Glomerular visceral epithelial cell (primary cell): ENCODE measurements around the gene MNX1.

Source experiments
- DNase-seq: peaks from one replicate; pipeline ENCODE4 v3.0.0-alpha.2; 2016; ENCODE audit errors: extremely low spot score

Gene MNX1

DNA sequence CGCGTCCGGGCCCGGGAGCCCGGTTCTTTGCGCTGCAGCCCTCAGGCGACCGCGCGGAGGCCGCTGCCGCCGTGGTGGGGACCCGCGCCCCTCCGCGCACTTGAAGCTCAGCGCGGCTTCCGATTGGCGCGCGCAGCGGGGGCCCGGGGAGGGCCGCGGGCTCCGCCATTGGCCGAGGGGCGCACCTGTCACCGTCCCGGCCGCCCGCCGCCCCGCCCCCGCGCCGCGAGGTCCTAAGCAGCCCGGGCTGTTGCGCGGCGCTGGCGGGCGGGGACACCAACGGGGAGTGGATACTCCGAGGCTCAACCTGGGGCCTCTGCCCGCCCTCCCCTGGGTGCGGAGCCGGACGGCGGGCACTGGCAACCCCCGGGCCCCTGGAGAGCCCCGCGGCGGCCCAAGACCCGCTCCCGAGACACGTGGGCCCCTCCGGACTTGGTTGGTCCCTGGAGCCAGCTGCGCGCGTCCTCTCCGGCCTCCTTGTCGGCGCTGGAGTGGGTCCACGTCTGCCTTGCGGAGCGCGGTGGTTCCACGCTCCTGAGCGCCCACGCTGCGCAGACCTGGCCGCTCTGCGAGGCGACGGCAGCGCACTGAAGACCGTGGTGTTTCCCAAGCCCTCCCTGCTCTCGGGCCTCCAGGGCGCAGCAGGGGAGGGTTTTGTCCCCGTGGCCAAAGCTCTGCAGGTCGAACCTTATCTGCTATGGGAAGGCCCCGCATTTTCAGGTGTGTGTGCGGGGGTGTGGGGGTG, at the start of gene MNX1:
MNX1 (minus strand) TSS at position 76 of the 745 bp plus-strand sequence. CDS start 313 bp downstream, outside the sequence.
- peak; percentile 84 for DNase-seq

DNA sequence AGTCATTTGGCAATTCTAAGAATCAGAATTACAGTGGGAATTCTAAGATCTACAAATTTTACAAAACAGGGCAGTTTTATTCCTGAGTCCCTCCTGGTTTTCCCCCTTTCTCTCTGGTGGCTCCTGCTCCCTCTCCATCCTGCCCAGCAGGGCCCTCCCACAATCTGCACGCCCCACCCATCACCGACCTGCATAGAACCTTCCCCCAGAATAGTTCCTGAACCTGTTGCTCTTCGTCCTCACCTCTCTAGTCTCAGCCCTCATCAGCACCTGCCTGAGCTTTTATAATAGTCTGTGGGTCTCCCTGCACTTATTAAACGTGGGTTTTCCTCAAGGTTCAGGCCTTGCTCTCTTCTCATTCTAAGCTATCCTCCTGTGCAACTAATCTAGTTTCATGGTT, 49.1 kb upstream of the MNX1 start:
- no peak for DNase-seq

DNA sequence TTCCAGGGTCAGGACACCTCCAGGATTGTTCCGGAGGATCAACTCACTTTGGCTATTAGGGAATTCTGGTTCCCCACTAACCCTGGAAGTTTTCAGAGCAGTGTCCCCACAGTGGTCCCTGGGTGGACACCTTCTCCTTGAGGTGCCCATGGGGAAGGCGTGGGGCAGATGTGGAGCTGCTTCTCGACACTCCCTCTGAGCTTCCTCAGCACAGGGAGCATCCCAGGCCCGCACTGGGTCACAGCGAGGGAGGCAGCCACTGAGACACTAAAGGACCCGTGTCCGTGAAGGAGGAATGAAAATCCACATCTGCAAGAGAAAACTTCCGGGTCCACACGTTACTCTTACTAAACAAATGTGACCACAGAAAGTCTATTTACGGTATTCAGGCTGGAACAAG, 48.2 kb upstream of the MNX1 start:
- no peak for DNase-seq

DNA sequence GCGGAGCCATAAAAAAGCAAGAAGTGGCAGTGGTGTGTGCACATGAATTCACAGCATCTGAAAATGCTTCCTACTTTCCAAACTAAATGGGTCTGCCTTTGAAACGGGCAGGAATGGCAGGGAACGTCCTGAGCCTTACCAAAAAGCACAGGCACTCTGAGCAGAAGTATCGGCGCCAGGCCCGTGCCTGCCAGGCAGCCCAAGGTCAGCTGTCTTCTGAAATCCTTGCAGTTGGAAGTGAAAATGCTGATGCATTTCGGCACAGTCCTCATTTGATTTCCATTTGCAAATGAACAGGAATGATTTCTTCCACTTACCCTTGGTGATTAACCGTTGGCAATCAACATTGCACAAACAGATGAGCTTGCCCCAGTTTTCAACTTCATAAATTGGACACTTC, 47.6 kb upstream of the MNX1 start:
- DNase-seq: no peak

DNA sequence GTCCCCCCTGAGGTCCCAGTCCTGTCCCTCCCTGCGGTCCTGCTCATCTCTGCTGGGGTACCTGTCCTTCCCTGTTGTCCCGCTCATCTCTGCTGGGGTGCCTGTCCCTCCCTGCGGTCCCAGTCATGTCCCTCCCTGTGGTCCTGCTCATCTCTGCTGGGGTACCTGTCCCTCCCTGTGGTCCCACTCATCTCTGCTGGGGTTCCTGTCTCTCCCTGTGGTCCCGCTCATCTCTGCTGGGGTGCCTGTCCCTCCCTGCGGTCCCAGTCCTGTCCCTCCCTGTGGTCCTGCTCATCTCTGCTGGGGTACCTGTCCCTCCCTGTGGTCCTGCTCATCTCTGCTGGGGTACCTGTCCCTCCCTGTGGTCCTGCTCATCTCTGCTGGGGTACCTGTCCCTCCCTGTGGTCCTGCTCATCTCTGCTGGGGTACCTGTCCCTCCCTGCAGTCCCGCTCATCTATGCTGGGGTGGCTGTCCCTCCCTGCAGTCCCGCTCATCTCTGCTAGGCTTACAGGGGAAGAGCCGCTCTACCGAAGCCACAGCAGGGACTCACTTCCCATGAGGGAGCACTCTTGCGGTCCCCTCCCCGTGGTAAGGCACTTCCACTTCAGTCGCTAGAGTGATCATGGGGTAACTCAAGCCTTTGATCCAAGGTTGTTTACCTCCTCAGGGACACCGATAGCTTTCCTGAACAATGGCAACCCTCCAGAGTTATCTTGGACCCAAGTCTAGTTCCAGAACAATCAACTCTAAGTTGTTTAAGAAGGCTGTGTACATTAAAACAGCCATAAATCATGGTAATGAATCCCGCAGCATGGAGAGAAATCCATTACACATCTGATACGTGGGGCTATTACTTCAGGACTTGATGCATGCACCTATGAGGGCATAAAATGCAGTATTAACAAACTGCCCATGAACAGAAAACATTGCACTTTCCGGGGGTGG, 46.8 kb upstream of the MNX1 start:
- DNase-seq: no peak

DNA sequence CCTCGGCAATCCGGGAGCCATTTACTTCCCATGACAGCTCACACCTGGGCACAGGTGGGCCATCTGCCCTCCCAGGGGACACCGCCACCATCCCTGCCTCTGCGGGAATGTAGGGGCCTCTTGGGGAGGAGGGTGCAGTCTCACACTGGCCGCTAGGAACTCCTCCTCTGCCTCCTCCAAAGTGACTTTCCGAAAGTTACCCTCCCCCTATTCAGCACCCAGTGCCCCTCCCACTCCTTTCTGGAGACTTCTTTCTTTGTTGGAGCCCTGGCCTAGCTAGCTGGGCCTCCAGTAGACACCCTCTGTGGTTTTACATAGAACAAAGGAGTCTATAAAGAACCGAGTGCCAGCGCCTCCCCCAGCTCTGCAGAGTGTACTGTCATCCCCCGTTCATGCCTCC, 45.8 kb upstream of the MNX1 start:
- no peak for DNase-seq

DNA sequence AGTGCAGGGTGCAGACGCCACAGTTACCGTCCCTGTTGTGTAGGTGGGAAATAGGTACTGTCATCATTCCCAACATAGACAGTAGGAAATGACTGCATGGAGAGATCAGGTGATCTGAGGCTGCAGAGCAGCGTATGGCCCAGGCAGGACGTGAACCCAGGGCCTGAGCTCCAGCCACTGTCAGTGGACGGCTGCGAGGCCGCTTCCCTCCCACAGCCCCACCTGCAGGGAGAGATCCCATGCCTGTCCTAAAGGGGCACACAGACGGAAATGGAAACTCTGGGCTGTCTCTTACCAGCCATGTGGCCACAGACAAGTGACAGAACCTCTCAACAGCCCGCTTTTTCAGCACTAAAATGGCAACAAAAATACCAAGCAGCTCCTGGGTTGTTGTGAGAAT, 44.5 kb upstream of the MNX1 start:
- no peak for DNase-seq

DNA sequence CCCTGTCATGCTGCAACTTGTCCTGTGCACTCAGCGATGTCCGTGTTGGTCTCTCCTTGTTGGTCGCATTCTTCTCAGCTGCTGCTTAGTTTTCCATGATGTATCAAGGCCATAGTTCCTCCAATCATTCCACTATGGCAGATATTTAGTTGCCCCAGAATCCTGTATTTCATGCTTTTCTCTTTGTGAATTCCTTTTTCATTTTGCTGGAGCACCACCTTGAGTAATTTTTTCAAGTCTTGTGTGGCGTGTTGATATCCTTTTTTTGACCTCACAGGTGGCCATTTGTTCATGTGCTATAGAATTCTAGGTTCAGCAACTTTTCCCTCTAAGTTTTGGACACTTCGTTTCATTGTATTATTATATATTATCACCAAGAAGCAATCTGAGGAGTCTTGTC, 42.7 kb upstream of the MNX1 start:
- no peak for DNase-seq

DNA sequence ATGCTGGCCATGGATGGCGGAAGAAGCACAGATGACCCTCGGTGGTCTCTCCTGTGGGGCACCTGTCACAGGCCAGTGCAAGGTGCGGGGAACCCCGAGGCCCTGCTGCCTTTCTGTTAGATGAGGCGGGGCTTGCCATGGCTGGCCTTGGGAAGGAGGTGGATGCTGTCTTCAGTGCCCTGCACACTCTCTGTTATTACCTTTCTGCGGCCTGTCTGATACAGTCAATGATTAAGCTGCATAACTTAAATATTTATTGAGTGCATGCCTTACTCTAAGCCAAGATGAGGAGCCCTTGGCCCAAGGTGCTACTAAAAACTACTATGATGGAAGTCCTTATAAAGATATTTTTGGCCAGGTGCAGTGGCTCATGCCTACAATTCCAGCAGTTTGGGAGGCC, 36.7 kb upstream of the MNX1 start:
- DNase-seq: peak; percentile 11

DNA sequence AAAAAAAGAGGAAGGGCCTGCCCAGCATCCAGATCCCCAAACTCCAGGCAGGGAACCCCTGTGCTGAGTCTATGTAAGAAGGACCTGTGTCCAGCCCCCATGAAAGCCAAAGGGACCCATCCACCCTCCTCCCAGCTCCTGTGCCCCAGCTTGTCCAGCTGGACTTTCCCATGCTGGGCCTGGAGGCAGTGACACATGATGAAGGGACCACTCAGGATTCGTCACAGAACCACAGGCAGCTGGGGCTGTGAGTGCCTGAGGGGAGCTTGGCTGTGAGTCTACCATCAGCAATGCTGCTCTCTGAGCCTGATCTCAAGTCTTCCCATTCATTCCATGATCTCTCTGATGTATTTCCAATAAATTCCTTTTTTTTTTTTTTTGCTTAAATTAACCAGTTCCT, 36.2 kb upstream of the MNX1 start:
- DNase-seq: peak; percentile 53

DNA sequence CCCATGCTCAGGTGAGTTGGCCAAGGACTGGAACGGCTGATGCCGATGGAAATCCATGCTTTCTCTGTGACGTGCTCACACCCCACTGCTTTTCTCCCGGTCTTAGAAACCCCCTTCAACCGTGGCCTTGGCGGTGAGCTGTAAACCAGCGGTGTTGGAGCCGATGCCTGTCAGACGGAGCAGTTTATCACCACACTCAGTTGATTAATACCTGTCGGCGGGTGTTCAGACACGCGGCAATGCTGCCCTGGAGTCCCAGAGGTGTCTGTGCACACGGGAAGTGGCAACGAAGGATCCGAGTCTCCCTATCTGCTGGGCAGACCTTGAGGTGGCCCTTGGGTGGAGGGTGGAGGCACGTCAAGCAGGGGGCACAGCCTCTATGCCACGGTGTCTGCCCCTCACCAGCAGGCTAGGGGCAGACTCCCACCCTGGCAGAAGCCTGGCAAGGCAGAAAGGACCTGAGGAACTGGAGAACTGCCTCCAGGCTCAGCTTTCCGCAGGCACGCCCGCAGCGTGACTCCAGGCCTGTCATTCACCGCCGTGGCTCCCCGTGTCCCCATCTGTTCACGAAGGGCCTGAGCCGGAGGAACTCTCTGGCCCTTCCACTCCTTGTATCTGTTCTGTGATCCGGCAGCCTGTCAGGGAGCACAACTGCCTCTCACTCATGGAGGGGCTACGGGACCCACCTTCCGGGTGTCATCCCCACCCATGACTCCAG, 34.6 kb upstream of the MNX1 start:
- DNase-seq: no peak

DNA sequence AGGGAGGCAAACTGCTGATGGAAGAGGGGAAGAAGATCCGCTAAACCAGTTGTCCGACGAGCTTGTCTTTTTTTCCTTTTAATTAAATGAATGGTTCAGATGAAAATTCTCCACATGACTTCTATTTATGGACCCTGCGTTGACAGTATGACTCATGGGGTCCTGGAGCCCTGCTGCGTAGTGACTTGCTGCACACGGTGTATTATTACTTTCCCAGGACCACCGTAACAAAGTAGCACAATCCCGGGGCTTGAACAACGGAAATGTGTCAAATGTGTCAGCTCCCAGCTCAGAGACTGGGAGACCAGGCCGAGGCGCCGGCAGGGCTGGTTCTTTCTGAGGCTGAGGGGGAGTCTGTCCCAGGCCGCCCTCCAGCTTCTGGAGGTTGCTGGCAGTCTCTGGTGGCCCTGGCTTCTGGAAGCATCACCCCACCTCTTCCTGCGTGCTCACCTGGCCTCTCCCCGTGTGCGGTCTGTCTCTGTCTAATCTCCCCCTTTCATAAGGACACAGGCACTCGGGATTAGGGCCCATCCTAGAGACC, 33.8 kb upstream of the MNX1 start:
- DNase-seq: no peak

DNA sequence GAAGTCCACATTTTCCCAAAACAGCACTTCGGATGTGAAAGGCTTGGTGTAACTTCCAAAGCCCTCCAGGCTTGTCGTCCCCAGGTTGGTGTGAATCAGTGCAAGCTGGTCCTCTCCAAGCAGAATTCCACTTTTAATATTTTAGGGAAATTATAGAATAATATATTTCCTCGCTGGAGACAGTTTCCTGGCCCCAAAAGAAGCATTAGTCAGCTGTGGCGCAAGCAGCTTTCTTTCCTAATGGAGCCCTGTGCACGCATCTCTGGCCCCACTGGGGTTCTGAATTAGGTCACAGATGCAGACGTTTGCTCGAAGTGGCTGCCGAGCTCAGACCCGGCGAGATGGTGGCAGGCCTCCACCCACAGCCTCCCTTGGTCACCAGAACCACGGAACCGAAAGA, 33.3 kb upstream of the MNX1 start:
- DNase-seq: no peak

DNA sequence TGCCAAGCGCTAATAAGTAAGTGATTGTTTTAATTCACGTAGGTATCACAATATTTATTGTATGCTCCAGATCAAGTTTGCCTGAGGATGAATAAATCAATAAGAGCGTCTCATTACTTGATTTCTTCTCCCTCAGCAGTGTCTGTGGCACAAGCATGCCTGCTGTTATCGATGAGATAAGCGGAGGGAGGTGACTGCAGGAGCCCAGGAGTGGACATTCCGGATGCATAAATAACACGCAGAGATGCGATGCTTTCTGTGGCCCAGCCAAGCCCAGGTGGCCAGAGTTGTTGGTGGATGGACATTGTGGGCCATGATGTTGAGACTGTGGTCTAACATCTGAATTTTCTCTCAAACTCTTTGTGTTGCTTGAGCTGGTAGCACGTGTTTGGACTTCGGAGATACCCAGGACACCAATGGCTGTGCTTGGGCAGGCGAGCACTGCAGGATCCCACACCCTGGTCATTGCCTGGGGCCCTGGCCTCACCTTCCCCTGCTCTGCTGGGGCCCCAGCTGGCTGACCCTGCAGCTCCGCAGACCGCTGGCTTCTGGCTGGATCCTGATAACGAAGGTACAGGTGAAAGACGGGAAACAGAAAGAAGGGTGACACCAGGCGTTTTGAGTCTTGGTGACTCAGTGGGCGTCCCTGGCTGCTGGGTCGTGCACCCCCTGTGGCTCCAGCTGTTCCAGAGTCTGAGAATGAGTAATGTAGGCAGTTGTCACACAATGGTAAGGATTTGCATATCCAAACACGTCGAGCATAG, 31.2 kb upstream of the MNX1 start:
- no peak for DNase-seq

DNA sequence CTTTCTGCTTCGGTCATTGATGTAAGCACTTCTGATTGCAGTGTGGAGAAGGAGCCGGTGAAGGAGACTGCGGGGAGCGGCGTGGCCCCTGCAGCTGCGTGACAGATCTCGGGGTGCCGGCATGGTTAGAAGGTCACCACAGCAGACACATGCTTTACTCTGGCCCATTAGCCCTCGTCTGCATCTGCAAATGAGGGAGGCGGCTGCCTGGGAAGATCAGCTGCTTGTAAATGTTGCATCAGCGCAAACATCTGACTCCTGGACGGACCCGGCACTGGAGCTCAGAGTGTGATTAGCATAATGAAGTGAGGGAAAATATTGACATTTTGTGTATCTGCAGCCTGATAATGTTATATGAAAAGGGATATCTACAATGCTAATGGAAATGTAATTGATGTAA, 30.5 kb upstream of the MNX1 start:
- no peak for DNase-seq

DNA sequence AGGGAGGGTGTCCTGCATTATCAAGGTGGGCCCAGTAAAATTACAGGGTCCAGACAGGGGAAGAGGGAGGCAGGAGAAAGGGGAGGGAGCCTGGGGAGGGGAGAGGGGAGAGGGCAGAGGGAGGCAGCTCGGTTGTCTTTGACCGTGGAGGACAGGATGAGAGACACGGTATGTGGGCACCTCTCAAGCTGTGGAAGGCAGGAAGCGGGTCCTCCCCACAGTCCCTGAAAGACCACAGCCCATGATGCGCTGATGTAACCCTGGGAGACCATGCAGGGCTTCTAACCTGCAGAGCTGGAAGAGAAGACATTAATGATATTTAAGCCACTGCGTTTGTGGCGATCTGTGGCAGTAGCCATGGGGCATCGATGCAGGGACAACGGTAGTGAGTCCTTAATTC, 27.2 kb upstream of the MNX1 start:
- DNase-seq: no peak

DNA sequence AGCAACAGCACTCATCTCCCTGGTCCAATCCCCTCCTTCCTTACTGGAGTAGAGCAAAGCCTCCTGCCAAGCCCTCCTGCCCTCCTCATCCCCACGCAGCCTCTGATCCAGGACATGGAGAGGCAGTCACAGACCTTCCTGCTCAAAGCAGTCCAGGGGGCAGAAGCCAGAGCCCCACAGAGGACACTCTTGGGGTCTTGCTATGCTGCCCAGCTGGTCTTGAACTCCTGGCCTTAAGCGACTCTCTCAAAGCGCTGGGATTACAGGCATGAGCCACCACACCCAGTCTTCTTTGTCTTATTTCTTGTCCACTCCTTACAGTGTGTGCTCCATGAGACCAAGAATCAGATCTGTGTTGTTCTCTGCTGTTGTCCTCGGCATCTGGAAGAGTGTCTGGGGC, 26.6 kb upstream of the MNX1 start:
- no peak for DNase-seq

DNA sequence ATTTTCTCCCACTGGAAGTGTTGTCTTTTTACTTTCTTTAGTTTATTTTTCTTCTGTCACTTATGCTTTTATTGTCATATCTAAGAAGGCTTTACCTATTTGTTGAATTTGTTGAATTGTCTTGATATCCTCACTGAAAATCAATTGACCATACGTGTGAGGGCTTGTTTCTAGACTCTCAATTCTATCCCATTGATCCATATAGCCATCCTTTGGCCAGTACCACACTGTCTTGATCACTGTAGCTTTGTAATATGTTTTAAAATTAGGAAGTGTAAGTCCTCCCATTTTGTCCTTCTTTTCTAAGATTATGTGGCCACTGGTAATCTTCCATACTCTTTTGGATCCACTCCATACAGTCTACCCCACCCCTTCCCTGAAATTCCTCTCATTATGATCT, 25.5 kb upstream of the MNX1 start:
- DNase-seq: no peak

DNA sequence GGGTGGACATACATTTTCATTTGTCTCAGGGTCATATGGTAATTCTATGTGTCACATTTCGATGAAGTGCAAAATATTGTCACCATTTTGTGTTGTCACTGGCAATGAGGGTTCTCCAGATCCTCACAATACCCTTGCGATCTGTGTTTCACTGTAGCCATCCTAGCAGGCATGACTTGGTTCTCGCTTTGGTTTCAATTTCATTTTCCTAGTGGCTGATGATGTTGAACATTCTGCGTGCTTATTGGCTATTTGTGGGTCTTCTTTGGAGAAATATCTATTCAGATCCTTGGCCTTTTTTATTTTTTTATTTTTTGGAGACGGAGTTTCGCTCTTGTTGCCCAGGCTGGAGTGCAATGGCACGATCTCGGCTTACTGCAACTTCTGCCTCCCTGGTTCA, 24.8 kb upstream of the MNX1 start:
- DNase-seq: no peak

DNA sequence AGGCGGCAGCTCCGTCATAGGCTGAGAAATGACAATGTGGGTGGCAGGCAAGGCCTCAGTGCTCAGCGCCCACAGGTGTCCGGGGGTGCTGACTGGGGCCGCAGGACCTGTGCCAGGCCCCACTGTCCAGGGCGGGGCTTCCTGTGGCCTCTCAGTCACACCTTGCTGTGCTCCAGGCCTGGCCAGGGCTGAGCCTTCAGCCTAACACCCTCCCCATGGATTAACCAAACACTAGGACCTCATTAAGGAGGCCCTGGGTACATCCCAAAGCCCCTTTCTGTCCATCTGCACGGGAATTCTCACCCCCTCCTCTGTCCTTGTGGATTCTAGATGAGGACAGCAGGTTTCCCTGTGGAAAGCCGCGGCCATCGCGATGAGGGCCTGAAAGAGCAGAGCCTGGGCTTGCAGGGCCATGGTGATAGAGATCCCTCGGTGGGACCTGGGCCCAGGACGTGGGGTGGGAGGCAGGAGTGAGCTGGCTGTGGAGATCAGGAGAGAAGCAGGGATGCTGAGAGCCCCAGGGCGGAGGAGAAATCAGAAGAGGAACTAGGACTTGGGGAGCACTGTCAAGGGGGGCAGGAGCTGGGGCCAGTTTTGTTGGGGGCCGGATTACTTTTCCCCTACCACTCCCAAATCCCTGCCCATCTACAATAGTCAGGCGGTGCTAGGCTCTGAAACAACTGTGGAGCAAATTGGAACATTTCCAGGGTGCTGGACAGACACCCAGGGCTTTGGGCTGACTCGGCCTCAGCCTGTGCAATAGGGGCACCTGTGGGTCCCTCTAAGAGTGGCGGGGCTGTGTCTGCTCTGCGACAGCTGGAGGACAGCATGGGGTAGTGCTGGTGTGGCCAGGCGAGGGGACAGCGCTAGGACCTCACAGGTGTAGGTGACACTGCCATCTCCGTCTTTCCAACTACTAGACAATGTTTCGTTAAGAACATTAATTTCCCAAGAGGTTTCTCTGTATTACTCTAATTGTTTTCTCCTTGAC, 23.3 kb upstream of the MNX1 start:
- no peak for DNase-seq
